SW480 (cell line): Measurements from ENCODE around the gene SIRT7.
A peak's percentile ranks its signal among the peaks of the same experiment; 100 is the strongest.

ENCODE experiments used
- DNase-seq: peaks from one replicate; pipeline ENCODE4 v3.0.0-alpha.2; 2016; ENCODE audit warnings: low spot score

Gene SIRT7

GRCh38 chr17:81917565-81918332 is at the start of gene SIRT7:
TSS of gene SIRT7 (minus strand) at chr17:81918176. CDS start at chr17:81918131, 45 bp downstream.
- peak; percentile 80 for DNase-seq

- no peak for DNase-seq
Observed at GRCh38 chr17:81967244-81967532, 49.2 kb upstream of the SIRT7 start.

- DNase-seq, result peak; percentile 81
Observed at GRCh38 chr17:81966343-81967243, 48.6 kb upstream of the SIRT7 start.

GRCh38 chr17:81964081-81964849 is 46.3 kb upstream of the SIRT7 start:
- DNase-seq, result no peak

- DNase-seq, result peak; percentile 71
Observed at GRCh38 chr17:81962499-81963441, 44.8 kb upstream of the SIRT7 start.

GRCh38 chr17:81961521-81962498 is 43.8 kb upstream of the SIRT7 start:
- peak; percentile 46 for DNase-seq

GRCh38 chr17:81961087-81961511 is 43.1 kb upstream of the SIRT7 start, which contains the start of gene NOTUM:
TSS of gene NOTUM (minus strand) at chr17:81961187. CDS start at chr17:81960909, 278 bp downstream.
- peak; percentile 77 for DNase-seq

- DNase-seq, result no peak
Observed at GRCh38 chr17:81960130-81960958, 42.4 kb upstream of the SIRT7 start.

- no peak for DNase-seq
Observed at GRCh38 chr17:81959362-81960129, 41.6 kb upstream of the SIRT7 start.

GRCh38 chr17:81958633-81959342 is 40.8 kb upstream of the SIRT7 start:
- no peak for DNase-seq

GRCh38 chr17:81957691-81958432 is 39.9 kb upstream of the SIRT7 start:
- no peak for DNase-seq

- DNase-seq, result no peak
Observed at GRCh38 chr17:81956607-81957589, 38.9 kb upstream of the SIRT7 start.

- DNase-seq, result no peak
Observed at GRCh38 chr17:81955756-81956544, 38.0 kb upstream of the SIRT7 start.

- no peak for DNase-seq
Observed at GRCh38 chr17:81955058-81955681, 37.2 kb upstream of the SIRT7 start.
